ENCODE data around the gene MLLT1. TPM values are rescaled to one million over a fixed set of nuclear protein-coding genes. Genes with fewer than 3 reads are reported as not detected.

The MLLT1 gene
- total RNA-seq, 2 experiments from 2014 or later = 35.7 to 37.9 TPM

GRCh38 chr19:6248844-6249243 is 30.9 kb downstream of the MLLT1 start:
- H3K4me1 Mint-ChIP-seq (ENCODE audit: low read depth) = peaks cover 37% of the 10 kb centered on the region
- DNase-seq = no peak
- intact Hi-C loops (cut with micrococcal nuclease) = no loop called here
- peaks cover 3% of the 10 kb centered on the region for H3K36me3 Mint-ChIP-seq
- no peak overlapping the region for H3K27ac Mint-ChIP-seq
- H3K27me3 Mint-ChIP-seq = no peaks in the 10 kb centered on the region
- POLR2A ChIA-PET = no interaction called here
- no peaks in the 10 kb centered on the region for H3K9me3 Mint-ChIP-seq
- no peak overlapping the region for H3K4me3 Mint-ChIP-seq
- CTCF ChIA-PET = interaction anchor here (0.9 kb wide), 1 partner anchor 30 kb away, joined by 3 read pairs; no protein-coding TSS in a partner anchor

GRCh38 chr19:6248341-6248740 is 31.4 kb downstream of the MLLT1 start:
- intact Hi-C loops (cut with micrococcal nuclease) = no loop called here
- no peak for DNase-seq
- H3K4me1 Mint-ChIP-seq (ENCODE audit: low read depth) = peaks cover 37% of the 10 kb centered on the region
- no peaks in the 10 kb centered on the region for H3K9me3 Mint-ChIP-seq
- peaks cover 3% of the 10 kb centered on the region for H3K36me3 Mint-ChIP-seq
- CTCF ChIA-PET = no interaction called here
- H3K27me3 Mint-ChIP-seq = no peaks in the 10 kb centered on the region
- no peak overlapping the region for H3K4me3 Mint-ChIP-seq
- no peak overlapping the region for H3K27ac Mint-ChIP-seq
- POLR2A ChIA-PET = no interaction called here

GRCh38 chr19:6247007-6247288 is 32.8 kb downstream of the MLLT1 start:
- intact Hi-C loops (cut with micrococcal nuclease) = no loop called here
- peaks cover 3% of the 10 kb centered on the region for H3K36me3 Mint-ChIP-seq
- H3K4me3 Mint-ChIP-seq = no peak overlapping the region
- DNase-seq = no peak
- ChIA-PET POLR2A (no interaction called here), CTCF (interaction anchor here (2.7 kb wide), 1 partner anchor 28 kb away, joined by 8 read pairs; no protein-coding TSS in a partner anchor)
- peaks cover 37% of the 10 kb centered on the region for H3K4me1 Mint-ChIP-seq (ENCODE audit: low read depth)
- H3K27me3 Mint-ChIP-seq = no peaks in the 10 kb centered on the region
- no peaks in the 10 kb centered on the region for H3K9me3 Mint-ChIP-seq
- no peak overlapping the region for H3K27ac Mint-ChIP-seq

- H3K4me1 Mint-ChIP-seq (ENCODE audit: low read depth) = peaks cover 37% of the 10 kb centered on the region
- ChIA-PET POLR2A (no interaction called here), CTCF (interaction anchor here (2.7 kb wide), 1 partner anchor 27 kb away, joined by 8 read pairs; no protein-coding TSS in a partner anchor)
- no peaks in the 10 kb centered on the region for H3K9me3 Mint-ChIP-seq
- DNase-seq = no peak
- H3K27ac Mint-ChIP-seq = no peak overlapping the region
- peaks cover 3% of the 10 kb centered on the region for H3K36me3 Mint-ChIP-seq
- H3K4me3 Mint-ChIP-seq = no peak overlapping the region
- intact Hi-C loops (cut with micrococcal nuclease) = no loop called here
- no peaks in the 10 kb centered on the region for H3K27me3 Mint-ChIP-seq
Measured at GRCh38 chr19:6246174-6247006, 33.4 kb downstream of the MLLT1 start.

- no peaks in the 10 kb centered on the region for H3K9me3 Mint-ChIP-seq
- DNase-seq = no peak
- no peak overlapping the region for H3K27ac Mint-ChIP-seq
- peaks cover 43% of the 10 kb centered on the region for H3K4me1 Mint-ChIP-seq (ENCODE audit: low read depth)
- peaks cover 4% of the 10 kb centered on the region for H3K36me3 Mint-ChIP-seq
- CTCF ChIA-PET = interaction anchor here (1.6 kb wide), 1 partner anchor 24 kb away, joined by 7 read pairs; no protein-coding TSS in a partner anchor
- no peaks in the 10 kb centered on the region for H3K27me3 Mint-ChIP-seq
- H3K4me3 Mint-ChIP-seq = no peak overlapping the region
- POLR2A ChIA-PET = no interaction called here
- intact Hi-C loops (cut with micrococcal nuclease) = no loop called here
Measured at GRCh38 chr19:6242677-6243076, 37.1 kb downstream of the MLLT1 start.

GRCh38 chr19:6241680-6242377 is 37.9 kb downstream of the MLLT1 start:
- intact Hi-C loops (cut with micrococcal nuclease) = no loop called here
- CTCF ChIA-PET = no interaction called here
- POLR2A ChIA-PET = no interaction called here
- Mint-ChIP-seq H3K27ac (no peak overlapping the region), H3K4me1 (ENCODE audit: low read depth) (peaks cover 43% of the 10 kb centered on the region), H3K4me3 (no peak overlapping the region), H3K9me3 (no peaks in the 10 kb centered on the region), H3K36me3 (peaks cover 4% of the 10 kb centered on the region), H3K27me3 (no peaks in the 10 kb centered on the region)
- no peak for DNase-seq

- DNase-seq = no peak
- Mint-ChIP-seq H3K36me3 (peaks cover 4% of the 10 kb centered on the region), H3K4me3 (no peak overlapping the region), H3K27ac (no peak overlapping the region), H3K27me3 (no peaks in the 10 kb centered on the region), H3K9me3 (no peaks in the 10 kb centered on the region), H3K4me1 (ENCODE audit: low read depth) (peaks cover 44% of the 10 kb centered on the region)
- intact Hi-C loops (cut with micrococcal nuclease) = no loop called here
- CTCF ChIA-PET = interaction anchor here (1.3 kb wide), 1 partner anchor 22 kb away, joined by 3 read pairs; no protein-coding TSS in a partner anchor
- POLR2A ChIA-PET = no interaction called here
Measured at GRCh38 chr19:6241056-6241455, 38.7 kb downstream of the MLLT1 start.

- POLR2A ChIA-PET = no interaction called here
- H3K4me3 Mint-ChIP-seq = no peak overlapping the region
- H3K27ac Mint-ChIP-seq = peak overlapping the region; percentile 56
Measured at GRCh38 chr19:6239871-6240676, 39.7 kb downstream of the MLLT1 start.

GRCh38 chr19:6239401-6239844 is 40.4 kb downstream of the MLLT1 start:
- intact Hi-C loops (cut with micrococcal nuclease) = no loop called here
- DNase-seq = peak; percentile 53
- CTCF ChIA-PET = no interaction called here

More at GRCh38 chr19:6239871-6240676, 39.7 kb downstream of the MLLT1 start:
- Mint-ChIP-seq H3K27me3 (no peaks in the 10 kb centered on the region), H3K9me3 (no peaks in the 10 kb centered on the region), H3K4me1 (ENCODE audit: low read depth) (peaks cover 45% of the 10 kb centered on the region), H3K36me3 (peaks cover 7% of the 10 kb centered on the region)
- intact Hi-C loops (cut with micrococcal nuclease) = no loop called here
- CTCF ChIA-PET = interaction anchor here (1.3 kb wide), 1 partner anchor 21 kb away, joined by 3 read pairs; no protein-coding TSS in a partner anchor
- no peak for DNase-seq

GRCh38 chr19:6238643-6239281 is 41.0 kb downstream of the MLLT1 start:
- Mint-ChIP-seq H3K27ac (no peak overlapping the region), H3K27me3 (no peaks in the 10 kb centered on the region), H3K4me3 (no peak overlapping the region), H3K36me3 (peaks cover 7% of the 10 kb centered on the region), H3K9me3 (no peaks in the 10 kb centered on the region), H3K4me1 (ENCODE audit: low read depth) (peaks cover 43% of the 10 kb centered on the region)
- ChIA-PET CTCF (interaction anchor here (0.6 to 1.0 kb wide), 2 partner anchors 16 to 61 kb away, joined by 3 read pairs; no protein-coding TSS in a partner anchor), POLR2A (no interaction called here)
- DNase-seq = no peak
- intact Hi-C loops (cut with micrococcal nuclease) = no loop called here

More at GRCh38 chr19:6239401-6239844, 40.4 kb downstream of the MLLT1 start:
- peaks cover 7% of the 10 kb centered on the region for H3K36me3 Mint-ChIP-seq
- peaks cover 47% of the 10 kb centered on the region for H3K4me1 Mint-ChIP-seq (ENCODE audit: low read depth)
- no peaks in the 10 kb centered on the region for H3K9me3 Mint-ChIP-seq
- POLR2A ChIA-PET = no interaction called here
- no peaks in the 10 kb centered on the region for H3K27me3 Mint-ChIP-seq
- peak overlapping the region; percentile 56 for H3K27ac Mint-ChIP-seq
- no peak overlapping the region for H3K4me3 Mint-ChIP-seq

- POLR2A ChIA-PET = interaction anchor here (0.6 kb wide), 1 partner anchor 294 kb away, joined by 3 read pairs; no protein-coding TSS in a partner anchor
- intact Hi-C loops (cut with micrococcal nuclease) = no loop called here
- Mint-ChIP-seq H3K4me3 (no peak overlapping the region), H3K27me3 (no peaks in the 10 kb centered on the region), H3K9me3 (no peaks in the 10 kb centered on the region), H3K27ac (peak overlapping the region; percentile 40), H3K36me3 (peaks cover 7% of the 10 kb centered on the region), H3K4me1 (ENCODE audit: low read depth) (peaks cover 38% of the 10 kb centered on the region)
- DNase-seq = peak; percentile 40
- CTCF ChIA-PET = interaction anchor here (0.6 to 1.0 kb wide), 3 partner anchors 15 to 61 kb away, joined by 3 to 5 read pairs (median 3); no protein-coding TSS in a partner anchor
Measured at GRCh38 chr19:6238256-6238642, 41.5 kb downstream of the MLLT1 start.

All from activated CD4-positive, alpha-beta memory T cell treated with anti-CD3 and anti-CD28 coated beads for 36 hours (primary cell).